Fibroblast of lung (primary cell): ENCODE data around the gene RFX5.

Source experiments
- CTCF ChIP-seq, 2 donors: IDR thresholded peaks in 1 of 2; conservative IDR thresholded peaks in 1 of 2; 1 replicate in 1 of 2; 2 replicates in 1 of 2; pipeline ENCODE4 v1.5.1; 2011 to 2012; ENCODE audit warnings: low read length in 2 of 2, control low read depth in 1 of 2, inconsistent platforms in 1 of 2, low read depth in 1 of 2, mild to moderate bottlenecking in 1 of 2
- EZH2 ChIP-seq: IDR thresholded peaks from 2 replicates; pipeline ENCODE4 v1.5.1; 2012; ENCODE audit warnings: low read length, control low read depth, mild to moderate bottlenecking; ENCODE audit errors: missing control alignments

GRCh38 chr1:151377150-151377884 is 30.3 kb upstream of the RFX5 start:
- TF ChIP-seq CTCF (conservative IDR thresholded peaks at IDR 0.05 in 1 of 2, IDR thresholded peaks at IDR 0.05 in 1 of 2; ENCODE audit: low read depth in 1 of 2, low read length in 2 of 2) (no peak), EZH2 (no peak)
